GM23248 (cell line): Measurements from ENCODE around the gene ACOT4. TPM values are rescaled to one million over a fixed set of nuclear protein-coding genes. Genes with fewer than 3 reads are reported as not detected.
A peak's percentile ranks its signal among the peaks of the same experiment; 100 is the strongest.

Experiments used
- DNase-seq: peaks from one replicate; pipeline ENCODE4 v3.0.0-alpha.2; 2015
- H2AFZ ChIP-seq: fragments of 200-600 bp; sonication (generic); 2 replicates; pipeline ENCODE4 v1.6.1; 2016; ENCODE audit warnings: antibody characterized with exemption
- H3F3A ChIP-seq: fragments of 200-600 bp; sonication (generic); 2 replicates; pipeline ENCODE4 v1.6.1; 2016; ENCODE audit warnings: mild to moderate bottlenecking, antibody characterized with exemption, mixed run types; ENCODE audit not compliant: insufficient read depth
- H3K27ac ChIP-seq: fragments of 200-600 bp; sonication (generic); 2 replicates; pipeline ENCODE4 v1.5.1; 2016; ENCODE audit warnings: mild to moderate bottlenecking
- H3K27me3 ChIP-seq: fragments of 200-600 bp; sonication (generic); replicated peaks from 2 replicates; pipeline ENCODE4 v1.6.1; 2016; ENCODE audit warnings: mild to moderate bottlenecking; ENCODE audit not compliant: insufficient read depth
- H3K36me3 ChIP-seq: fragments of 200-600 bp; sonication (generic); 2 replicates; pipeline ENCODE4 v1.6.1; 2016; ENCODE audit warnings: low read depth, mild to moderate bottlenecking
- H3K4me1 ChIP-seq: fragments of 200-600 bp; sonication (generic); 2 replicates; pipeline ENCODE4 v1.6.1; 2016; ENCODE audit warnings: mild to moderate bottlenecking; ENCODE audit not compliant: insufficient read depth
- H3K4me2 ChIP-seq: fragments of 200-600 bp; sonication (generic); one replicate; pipeline ENCODE4 v1.6.1; 2016; ENCODE audit warnings: mild to moderate bottlenecking; ENCODE audit not compliant: unreplicated experiment
- H3K4me3 ChIP-seq: fragments of 200-600 bp; sonication (generic); 2 replicates; pipeline ENCODE4 v1.5.1; 2016; ENCODE audit warnings: mild to moderate bottlenecking
- H3K79me2 ChIP-seq: fragments of 200-600 bp; sonication (generic); 2 replicates; pipeline ENCODE4 v1.6.1; 2016; ENCODE audit warnings: mild to moderate bottlenecking; ENCODE audit not compliant: insufficient read depth
- H3K9ac ChIP-seq: fragments of 200-600 bp; sonication (generic); 2 replicates; pipeline ENCODE4 v1.6.1; 2016; ENCODE audit warnings: mild to moderate bottlenecking
- H3K9me2 ChIP-seq: fragments of 200-600 bp; sonication (generic); 2 replicates; pipeline ENCODE4 v1.6.1; 2016; ENCODE audit warnings: mixed run types, mild to moderate bottlenecking, moderate library complexity; ENCODE audit not compliant: insufficient read depth
- H3K9me3 ChIP-seq: fragments of 200-600 bp; sonication (generic); one replicate; pipeline ENCODE4 v1.6.1; 2017; ENCODE audit warnings: low read depth
- H4K20me1 ChIP-seq: fragments of 200-600 bp; sonication (generic); 2 replicates; pipeline ENCODE4 v1.6.0; 2016; ENCODE audit not compliant: insufficient read depth
- EZH2 ChIP-seq: fragments of 200-600 bp; sonication (generic); IDR thresholded peaks from 2 replicates; pipeline ENCODE4 v1.6.1; 2018; ENCODE audit warnings: antibody characterized with exemption, mild to moderate bottlenecking; ENCODE audit not compliant: insufficient read depth, poor library complexity, severe bottlenecking
- EZH2phosphoT487 ChIP-seq: fragments of 200-600 bp; sonication (generic); IDR thresholded peaks from 2 replicates; pipeline ENCODE4 v1.6.1; 2018; ENCODE audit warnings: antibody characterized with exemption, moderate library complexity, mild to moderate bottlenecking, low read depth; ENCODE audit not compliant: insufficient read depth
- WGBS, 2 experiments: methylation state at CpG; one replicate each; pipeline ENCODE4 v1.1.6; 2015 to 2017; ENCODE audit warnings: low lambda C conversion rate in 2 of 2, low coverage in 1 of 2; ENCODE audit errors: missing lambda C conversion rate in 2 of 2; 5-methylcytosine and 5-hydroxymethylcytosine counted together
- in situ Hi-C: fragments of 300-500 bp; cut with MboI; formaldehyde crosslinking; loops from 2 replicates; pipeline ENCODE4 v1.15.0; 2020
- polyA plus RNA-seq: library from polyadenylated mRNA; unstranded; fragments of >200 nt; fragmentation: Nextera tagmentation; extraction: Ambion mirVana; gene quantifications from 2 replicates; pipeline ENCODE4 v1.2.1, GENCODE V29; 2016
- total RNA-seq: library from RNA; depleted of rRNA; stranded (reverse); fragments of >200 nt; shearing (Covaris generic); gene quantifications from 2 replicates; pipeline ENCODE4 v1.2.3, GENCODE V29; 2014

Gene ACOT4
- total and polyA plus RNA-seq, 2 experiments from 2014 or later: 1.5 to 1.6 TPM

DNA sequence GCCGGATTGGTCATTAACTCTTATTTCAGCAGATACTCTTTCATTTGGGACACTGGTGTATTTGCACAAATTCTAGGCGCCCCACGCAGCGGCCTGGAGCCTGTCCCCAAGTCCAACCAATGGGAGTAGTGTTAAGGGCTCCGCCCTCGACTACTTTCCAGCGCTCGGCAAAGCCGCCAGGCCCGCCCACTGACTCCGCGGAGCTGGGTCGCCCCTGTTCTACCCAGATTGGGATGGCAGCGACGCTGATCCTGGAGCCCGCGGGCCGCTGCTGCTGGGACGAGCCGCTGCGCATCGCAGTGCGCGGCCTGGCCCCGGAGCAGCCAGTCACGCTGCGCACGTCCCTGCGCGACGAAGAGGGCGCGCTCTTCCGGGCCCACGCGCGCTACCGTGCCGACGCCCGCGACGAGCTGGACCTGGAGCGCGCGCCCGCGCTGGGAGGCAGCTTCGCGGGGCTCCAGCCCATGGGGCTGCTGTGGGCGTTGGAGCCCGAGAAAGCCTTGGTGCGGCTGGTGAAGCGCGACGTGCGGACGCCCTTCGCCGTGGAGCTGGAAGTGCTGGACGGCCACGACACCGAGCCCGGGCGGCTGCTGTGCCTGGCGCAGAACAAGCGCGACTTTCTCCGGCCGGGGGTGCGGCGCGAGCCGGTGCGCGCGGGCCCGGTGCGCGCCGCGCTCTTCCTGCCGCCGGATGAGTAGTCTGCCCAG, 20.8 kb downstream of the ACOT4 start, which contains the start of gene ACOT6:
Gene ACOT6, plus strand, starts transcription at position 179 of the 707 bp plus-strand sequence. Its CDS starts 55 bp downstream, at position 234.
- Histone ChIP-seq H3F3A (peaks cover 16% of the 10 kb centered on the region; the same call in 1 of the 2 replicates), H2AFZ (peak within 1 kb of the TSS; percentile 79), H3K79me2 (no peaks in the 10 kb centered on the region), H3K9me3 (no peaks in the 10 kb centered on the region), H3K4me1 (no peaks in the 10 kb centered on the region), H3K36me3 (no peaks in the 10 kb centered on the region), H3K27me3 (no peaks in the 10 kb centered on the region), H3K4me2 (peak within 1 kb of the TSS; percentile 54), H3K27ac (peak within 1 kb of the TSS; percentile 43), H3K9me2 (no peaks in the 10 kb centered on the region), H3K4me3 (peak within 1 kb of the TSS; percentile 72), H3K9ac (peak within 1 kb of the TSS; percentile 64), H4K20me1 (no peaks in the 10 kb centered on the region)
- in situ Hi-C loops: no loop called here
- DNase-seq: peak; percentile 86
- WGBS, 2 experiments: 1% methylated on average over 73 to 81 of the region's 84 CpGs
- TF ChIP-seq EZH2phosphoT487: no peak
- TF ChIP-seq EZH2: no peak

- peak overlapping the region; percentile 64 for H3K9ac ChIP-seq
- in situ Hi-C loops: no loop called here
These were observed 21.3 kb downstream of the ACOT4 start for GRCh38 chr14:73613046-73613383.

DNA sequence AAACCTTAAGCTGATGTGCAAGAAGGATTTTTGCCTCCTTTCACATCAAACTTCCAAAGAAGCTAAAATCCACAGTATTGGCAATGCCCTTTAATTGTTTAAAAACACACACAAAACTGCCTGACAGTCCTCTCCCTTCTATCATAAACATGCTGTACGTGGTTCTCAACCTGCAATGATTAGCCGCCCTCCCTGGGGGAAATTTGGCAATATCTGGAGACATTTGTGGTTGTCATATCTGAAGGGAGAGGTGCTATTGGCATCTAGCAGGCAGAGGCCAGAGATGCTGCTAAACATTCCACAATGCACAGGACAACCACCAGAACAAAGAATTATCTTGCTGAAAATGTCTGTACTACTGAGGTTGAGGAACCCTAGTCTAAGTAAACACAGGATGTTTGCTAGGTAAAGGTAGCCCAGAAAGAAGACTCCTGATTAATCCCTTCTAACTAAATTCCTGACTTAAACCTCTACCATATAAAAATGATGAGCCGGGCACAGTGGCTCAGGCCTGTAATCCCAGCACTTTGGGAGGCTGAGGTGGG, 21.8 kb downstream of the ACOT4 start:
- Histone ChIP-seq H3K27ac (no peak overlapping the region), H2AFZ (peak overlapping the region; percentile 79), H3K9me3 (no peaks in the 10 kb centered on the region), H3K4me3 (peak overlapping the region; percentile 72), H3K4me1 (no peaks in the 10 kb centered on the region), H4K20me1 (no peaks in the 10 kb centered on the region), H3K79me2 (no peaks in the 10 kb centered on the region), H3K9ac (peak overlapping the region; percentile 64), H3K9me2 (no peaks in the 10 kb centered on the region), H3K27me3 (no peaks in the 10 kb centered on the region), H3K36me3 (no peaks in the 10 kb centered on the region), H3F3A (peaks cover 16% of the 10 kb centered on the region; the same call in 1 of the 2 replicates), H3K4me2 (peak overlapping the region; percentile 54)
- TF ChIP-seq EZH2phosphoT487 (no peak), EZH2 (no peak)
- WGBS, 2 experiments: 85 to 86% methylated on average over 3 of the region's 3 CpGs
- in situ Hi-C loops: no loop called here
- no peak for DNase-seq

More at GRCh38 chr14:73613046-73613383, 21.3 kb downstream of the ACOT4 start:
- 2 to 4% methylated on average over 13 of the region's 13 CpGs for WGBS, 2 experiments
- H3F3A ChIP-seq: peaks cover 16% of the 10 kb centered on the region; the same call in 1 of the 2 replicates
- no peak for DNase-seq
- TF ChIP-seq EZH2: no peak
- TF ChIP-seq EZH2phosphoT487: no peak
- peak overlapping the region; percentile 72 for H3K4me3 ChIP-seq
- H3K27ac ChIP-seq: peak overlapping the region; percentile 43
- no peaks in the 10 kb centered on the region for H3K36me3 ChIP-seq
- no peaks in the 10 kb centered on the region for H3K27me3 ChIP-seq
- peak overlapping the region; percentile 54 for H3K4me2 ChIP-seq
- no peaks in the 10 kb centered on the region for H3K4me1 ChIP-seq
- H2AFZ ChIP-seq: peak overlapping the region; percentile 79
- no peaks in the 10 kb centered on the region for H3K79me2 ChIP-seq
- H4K20me1 ChIP-seq: no peaks in the 10 kb centered on the region
- H3K9me2 ChIP-seq: no peaks in the 10 kb centered on the region
- no peaks in the 10 kb centered on the region for H3K9me3 ChIP-seq

DNA sequence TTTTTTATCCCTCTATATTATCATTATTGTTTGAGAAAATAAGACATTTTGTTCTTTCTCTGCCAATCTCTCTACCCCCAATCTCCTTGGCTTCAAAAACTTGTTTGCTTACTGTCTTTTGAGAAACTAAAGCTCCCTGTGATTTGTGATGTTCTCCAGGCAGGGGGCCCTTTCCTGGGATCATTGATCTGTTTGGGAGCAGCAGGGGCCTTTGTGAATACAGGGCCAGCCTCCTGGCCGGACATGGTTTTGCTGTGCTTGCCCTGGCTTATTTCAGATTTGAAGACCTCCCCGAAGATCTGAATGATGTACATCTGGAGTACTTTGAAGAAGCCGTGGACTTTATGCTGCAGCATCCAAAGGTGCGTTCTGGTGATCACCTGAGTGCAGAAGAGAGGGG, 25.2 kb downstream of the ACOT4 start:
- H3K9ac ChIP-seq: no peak overlapping the region
- in situ Hi-C loops: no loop called here
- no peaks in the 10 kb centered on the region for H4K20me1 ChIP-seq
- H2AFZ ChIP-seq: no peak overlapping the region
- H3K4me3 ChIP-seq: no peak overlapping the region
- no peak overlapping the region for H3K4me2 ChIP-seq
- peaks cover 9% of the 10 kb centered on the region; the same call in 1 of the 2 replicates for H3F3A ChIP-seq
- no peaks in the 10 kb centered on the region for H3K36me3 ChIP-seq
- H3K27ac ChIP-seq: no peak overlapping the region
- H3K9me3 ChIP-seq: no peaks in the 10 kb centered on the region
- 62 to 67% methylated on average over 4 of the region's 4 CpGs for WGBS, 2 experiments
- TF ChIP-seq EZH2 (no peak), EZH2phosphoT487 (no peak)
- no peaks in the 10 kb centered on the region for H3K27me3 ChIP-seq
- DNase-seq: no peak
- no peaks in the 10 kb centered on the region for H3K79me2 ChIP-seq
- H3K4me1 ChIP-seq: no peaks in the 10 kb centered on the region
- H3K9me2 ChIP-seq: no peaks in the 10 kb centered on the region
